Stimulated activated CD8-positive, alpha-beta memory T cell treated with anti-CD3 and anti-CD28 coated beads, Interleukin-12 subunit alpha, Interleukin-12 subunit beta, amount 100 ng/mL, for 24 hours (primary cell): Measurements from ENCODE around the gene IGF1R.

Source experiments
- DNase-seq: peaks from one replicate; pipeline ENCODE4 v3.0.0-alpha.2; 2020; ENCODE audit errors: extremely low read depth

Gene IGF1R

GRCh38 chr15:98671060-98672008 is 23.0 kb downstream of the IGF1R start:
- DNase-seq: no peak

GRCh38 chr15:98673133-98673532 is 24.8 kb downstream of the IGF1R start:
- no peak for DNase-seq

GRCh38 chr15:98674336-98674735 is 26.0 kb downstream of the IGF1R start:
- no peak for DNase-seq

- no peak for DNase-seq
Measured at GRCh38 chr15:98676586-98677270, 28.4 kb downstream of the IGF1R start.

GRCh38 chr15:98677345-98678059 is 29.2 kb downstream of the IGF1R start:
- no peak for DNase-seq

GRCh38 chr15:98678484-98678883 is 30.1 kb downstream of the IGF1R start:
- no peak for DNase-seq

- DNase-seq: no peak
Measured at GRCh38 chr15:98681061-98681460, 32.7 kb downstream of the IGF1R start.

GRCh38 chr15:98682992-98683701 is 34.8 kb downstream of the IGF1R start:
- DNase-seq: no peak

- no peak for DNase-seq
Measured at GRCh38 chr15:98683831-98684230, 35.5 kb downstream of the IGF1R start.

- no peak for DNase-seq
Measured at GRCh38 chr15:98684436-98684835, 36.1 kb downstream of the IGF1R start.

- no peak for DNase-seq
Measured at GRCh38 chr15:98684995-98685525, 36.7 kb downstream of the IGF1R start.

GRCh38 chr15:98686983-98687382 is 38.6 kb downstream of the IGF1R start:
- no peak for DNase-seq

GRCh38 chr15:98689431-98689861 is 41.1 kb downstream of the IGF1R start:
- no peak for DNase-seq

GRCh38 chr15:98690272-98690950 is 42.1 kb downstream of the IGF1R start:
- DNase-seq: no peak

GRCh38 chr15:98692213-98692612 is 43.9 kb downstream of the IGF1R start:
- no peak for DNase-seq

- no peak for DNase-seq
Measured at GRCh38 chr15:98694161-98694560, 45.8 kb downstream of the IGF1R start.

- no peak for DNase-seq
Measured at GRCh38 chr15:98698792-98699191, 50.5 kb downstream of the IGF1R start.

GRCh38 chr15:98699591-98700424 is 51.5 kb downstream of the IGF1R start:
- no peak for DNase-seq

- no peak for DNase-seq
Measured at GRCh38 chr15:98700519-98700918, 52.2 kb downstream of the IGF1R start.

- no peak for DNase-seq
Measured at GRCh38 chr15:98703126-98703685, 54.9 kb downstream of the IGF1R start.
